Colonic mucosa (tissue), 4 donors: ENCODE data around the gene PDPN. TPM values are rescaled to one million over a fixed set of nuclear protein-coding genes. Genes with fewer than 3 reads are reported as not detected.
"Not testable (repeated sequence)": the region's sequence is repeated elsewhere in the genome, so short reads cannot be mapped to it uniquely, and the experiment has no call there.

Experiments used
- DNase-seq: peaks from one replicate; pipeline ENCODE4 v3.0.0-alpha.2; 2020
- H3K27ac ChIP-seq: fragments of 200-600 bp; one replicate; pipeline ENCODE4 v1.8.0; 2021
- H3K27me3 ChIP-seq: fragments of 200-600 bp; one replicate; pipeline ENCODE4 v1.8.0; 2021
- H3K36me3 ChIP-seq: fragments of 200-600 bp; one replicate; pipeline ENCODE4 v1.8.0; 2021
- H3K4me1 ChIP-seq: fragments of 200-600 bp; one replicate; pipeline ENCODE4 v1.8.0; 2021; ENCODE audit warnings: mild to moderate bottlenecking
- H3K4me3 ChIP-seq: fragments of 200-600 bp; one replicate; pipeline ENCODE4 v1.8.0; 2021
- H3K9ac ChIP-seq, 2 donors: one replicate each; pipeline ENCODE4 v1.7.0; 2013; ENCODE audit warnings: control low read depth in 2 of 2, low read depth in 2 of 2, low read length in 2 of 2
- H3K9me3 ChIP-seq: fragments of 200-600 bp; one replicate; pipeline ENCODE4 v1.8.0; 2021
- intact Hi-C: fragments of 100-400 bp; cut with DNase I; formaldehyde crosslinking; loops from one replicate; pipeline ENCODE4 v1.14.1; 2022
- total RNA-seq, 2 donors: library from RNA; stranded (reverse); fragmentation: NEBNext Ultra II Directional in 1 of 2; extraction: Animal tissue kit (Norgen Biotek cat#: 25700) in 1 of 2; gene quantifications; one replicate each; pipeline ENCODE4 v1.2.1, GENCODE V29; 2021
- TF ChIP-seq, protein P1 (sequence below): fragments of 200-600 bp; IDR thresholded peaks from one replicate; pipeline ENCODE4 v1.8.0; 2022; ENCODE audit warnings: antibody characterized with exemption, mild to moderate bottlenecking
- donor health status: healthy.
- donor health status: DM: no; HTN: no; CAD: no.
- donor health status: DM: no; HTN: no; CAD: no.

The PDPN gene
- total RNA-seq, 2 donors from 2014 or later = 2.7 to 6.1 TPM

DNA sequence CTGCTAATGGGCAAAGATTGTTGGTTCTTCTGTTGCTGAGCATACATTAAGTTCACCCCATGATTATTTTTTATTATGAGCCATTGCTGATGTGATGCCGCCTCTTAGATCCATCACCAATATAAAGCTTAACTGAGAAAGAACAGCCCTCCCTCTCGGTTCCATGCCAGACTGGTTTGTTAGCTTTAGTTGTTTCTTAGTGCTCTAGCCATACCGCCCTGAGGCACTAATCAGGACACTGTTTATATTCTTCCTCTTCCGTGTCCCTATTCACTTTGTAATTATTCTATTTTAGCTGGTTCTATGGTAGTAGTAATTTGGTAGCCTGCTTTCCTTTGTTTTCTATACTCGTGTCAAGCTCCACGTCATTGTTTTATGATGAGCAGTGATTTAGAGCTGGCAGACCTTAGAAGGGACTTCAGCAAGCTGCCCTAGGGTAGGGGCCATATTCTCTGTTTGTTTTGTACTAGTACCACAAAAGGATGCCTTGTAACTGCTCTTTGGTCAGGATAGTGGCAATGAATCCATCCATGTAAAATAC lies 27.3 kb upstream of the PDPN start:
- TF ChIP-seq, protein P1, sequence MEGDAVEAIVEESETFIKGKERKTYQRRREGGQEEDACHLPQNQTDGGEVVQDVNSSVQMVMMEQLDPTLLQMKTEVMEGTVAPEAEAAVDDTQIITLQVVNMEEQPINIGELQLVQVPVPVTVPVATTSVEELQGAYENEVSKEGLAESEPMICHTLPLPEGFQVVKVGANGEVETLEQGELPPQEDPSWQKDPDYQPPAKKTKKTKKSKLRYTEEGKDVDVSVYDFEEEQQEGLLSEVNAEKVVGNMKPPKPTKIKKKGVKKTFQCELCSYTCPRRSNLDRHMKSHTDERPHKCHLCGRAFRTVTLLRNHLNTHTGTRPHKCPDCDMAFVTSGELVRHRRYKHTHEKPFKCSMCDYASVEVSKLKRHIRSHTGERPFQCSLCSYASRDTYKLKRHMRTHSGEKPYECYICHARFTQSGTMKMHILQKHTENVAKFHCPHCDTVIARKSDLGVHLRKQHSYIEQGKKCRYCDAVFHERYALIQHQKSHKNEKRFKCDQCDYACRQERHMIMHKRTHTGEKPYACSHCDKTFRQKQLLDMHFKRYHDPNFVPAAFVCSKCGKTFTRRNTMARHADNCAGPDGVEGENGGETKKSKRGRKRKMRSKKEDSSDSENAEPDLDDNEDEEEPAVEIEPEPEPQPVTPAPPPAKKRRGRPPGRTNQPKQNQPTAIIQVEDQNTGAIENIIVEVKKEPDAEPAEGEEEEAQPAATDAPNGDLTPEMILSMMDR = no peak
- Histone ChIP-seq H3K27me3 (no peaks in the 10 kb centered on the region), H3K36me3 (no peaks in the 10 kb centered on the region), H3K9me3 (no peaks in the 10 kb centered on the region), H3K4me3 (no peak overlapping the region), H3K4me1 (no peaks in the 10 kb centered on the region), H3K27ac (no peak overlapping the region), H3K9ac (no peak overlapping the region)
- intact Hi-C loops = no loop called here
- no peak for DNase-seq

DNA sequence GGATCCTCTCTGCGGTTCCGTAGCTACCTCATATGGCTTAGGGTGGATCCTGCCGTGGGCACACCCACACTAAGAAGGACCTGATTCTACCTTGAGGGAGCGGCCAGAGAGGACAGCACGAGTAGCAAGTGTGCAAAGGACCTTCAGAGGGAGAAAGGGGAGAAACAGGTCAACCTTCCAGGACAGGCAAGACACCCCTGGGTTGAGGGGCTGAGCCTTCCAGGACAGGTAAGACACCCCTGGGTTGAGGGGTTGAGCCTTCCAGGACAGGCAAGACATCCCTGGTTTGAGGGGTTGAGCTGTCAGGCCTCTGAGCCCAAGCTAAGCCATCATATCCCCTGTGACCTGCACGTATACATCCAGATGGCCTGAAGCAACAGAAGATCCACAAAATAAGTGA lies 23.1 kb upstream of the PDPN start:
- Histone ChIP-seq H3K4me1 (no peaks in the 10 kb centered on the region), H3K9ac (no peak overlapping the region), H3K27me3 (no peaks in the 10 kb centered on the region), H3K4me3 (no peak overlapping the region), H3K27ac (no peak overlapping the region), H3K36me3 (no peaks in the 10 kb centered on the region), H3K9me3 (no peaks in the 10 kb centered on the region)
- TF ChIP-seq, protein P1 = no peak
- intact Hi-C loops = no loop called here
- no peak for DNase-seq

DNA sequence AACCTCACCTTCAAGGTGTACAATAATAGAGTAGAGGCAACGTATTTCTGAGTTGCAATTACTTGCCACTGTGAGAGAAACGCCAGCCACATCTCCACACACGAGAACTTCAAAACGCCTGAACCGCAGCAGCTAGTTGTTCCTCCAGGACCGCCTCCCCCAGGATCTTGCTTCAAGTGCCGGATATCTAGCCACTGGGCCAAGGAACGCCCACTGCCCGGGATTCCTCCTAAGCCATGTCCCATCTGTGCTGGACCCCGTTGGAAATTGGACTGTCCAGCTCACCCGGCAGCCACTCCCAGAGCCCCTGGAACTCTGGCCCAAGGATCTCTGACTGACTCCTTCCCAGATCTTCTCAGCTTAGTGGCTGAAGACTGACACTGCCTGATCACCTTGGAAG lies 20.7 kb upstream of the PDPN start:
- H3K4me3 ChIP-seq = not testable (repeated sequence)

DNA sequence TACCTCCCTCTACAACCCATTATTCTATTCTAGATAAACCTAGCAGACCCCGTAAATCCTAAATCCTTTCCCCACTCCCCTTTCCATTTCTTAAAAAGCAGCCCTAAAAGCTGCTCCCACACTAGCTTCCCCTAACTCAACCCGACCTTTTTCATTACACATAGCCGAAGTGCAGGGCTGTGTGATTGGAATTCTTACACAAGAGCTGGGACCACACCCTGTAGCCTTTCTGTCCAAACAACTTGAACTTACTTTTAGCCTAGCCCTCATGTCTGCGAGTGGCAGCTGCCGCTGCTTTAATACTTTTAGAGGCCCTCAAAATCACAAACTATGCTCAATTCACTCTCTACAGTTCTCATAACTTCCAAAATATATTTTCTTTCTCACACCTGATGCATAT lies 19.6 kb upstream of the PDPN start:
- intact Hi-C loops = no loop called here
- no peaks in the 10 kb centered on the region for H3K36me3 ChIP-seq

More for the DNA sequence above, 20.7 kb upstream of the PDPN start:
- H3K27ac ChIP-seq, DNase-seq, H3K9ac ChIP-seq, H3K9me3 ChIP-seq, H3K27me3 ChIP-seq, H3K36me3 ChIP-seq, intact Hi-C loops, H3K4me1 ChIP-seq: not testable (repeated sequence)

DNA sequence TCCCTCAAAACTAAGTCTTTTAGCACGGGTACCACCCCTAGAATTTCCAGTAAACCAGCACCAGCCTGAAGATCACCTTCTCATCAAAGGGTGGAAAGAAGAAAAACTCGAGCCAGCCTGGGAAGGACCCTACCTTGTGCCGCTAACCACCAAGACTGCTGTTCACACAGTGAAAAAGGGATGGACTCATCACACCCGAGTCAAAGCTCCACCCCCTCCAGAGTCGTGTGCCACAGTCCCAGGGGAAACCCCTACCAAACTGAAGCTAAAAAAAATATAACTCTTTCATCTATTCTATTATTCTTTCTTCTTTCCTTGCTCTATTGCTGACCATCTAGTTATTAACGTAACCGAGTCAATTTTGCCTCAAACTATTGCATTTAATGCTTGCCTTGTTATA lies 13.2 kb upstream of the PDPN start:
- H3K4me1 ChIP-seq, DNase-seq, H3K27me3 ChIP-seq, H3K27ac ChIP-seq, intact Hi-C loops, H3K4me3 ChIP-seq, H3K36me3 ChIP-seq, H3K9ac ChIP-seq, H3K9me3 ChIP-seq: not testable (repeated sequence)

More for the DNA sequence above, 19.6 kb upstream of the PDPN start:
- Histone ChIP-seq H3K27ac (no peak overlapping the region), H3K27me3 (no peaks in the 10 kb centered on the region), H3K4me3 (no peak overlapping the region), H3K4me1 (no peaks in the 10 kb centered on the region), H3K9me3 (no peaks in the 10 kb centered on the region), H3K9ac (no peak overlapping the region)
- DNase-seq = no peak
- TF ChIP-seq, protein P1 = no peak

DNA sequence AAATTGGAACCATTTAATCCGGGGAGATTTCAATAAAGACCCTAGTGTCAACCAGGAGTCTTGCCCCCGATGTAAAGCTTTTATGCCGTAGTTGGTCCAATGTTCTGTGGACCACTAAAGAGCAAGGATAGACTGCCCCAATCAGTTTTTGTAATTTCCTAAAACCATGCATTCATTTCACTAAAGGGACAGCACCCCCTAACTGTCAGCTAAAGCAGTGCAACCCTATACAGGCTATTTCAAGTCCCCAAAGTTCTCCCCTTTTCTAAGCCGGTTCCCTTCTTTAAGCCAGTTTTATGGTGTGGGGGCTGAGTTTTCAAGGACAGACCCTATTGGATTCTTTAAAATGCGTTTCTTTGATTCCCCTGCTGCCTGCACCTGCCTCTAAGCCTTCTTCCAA lies 12.7 kb upstream of the PDPN start:
- H3K9ac ChIP-seq = no peak overlapping the region
- no peaks in the 10 kb centered on the region for H3K27me3 ChIP-seq
- H3K4me3 ChIP-seq = no peak overlapping the region
- H3K9me3 ChIP-seq = no peaks in the 10 kb centered on the region
- TF ChIP-seq, protein P1 = peak; percentile 30
- intact Hi-C loops = no loop called here
- no peaks in the 10 kb centered on the region for H3K4me1 ChIP-seq
- no peaks in the 10 kb centered on the region for H3K36me3 ChIP-seq
- no peak overlapping the region for H3K27ac ChIP-seq
- no peak for DNase-seq
